H9 (cell line): Measurements from ENCODE around the gene CRCP. TPM values are rescaled to one million over a fixed set of nuclear protein-coding genes. Genes with fewer than 3 reads are reported as not detected.

Source experiments
- DNase-seq: peaks from one replicate; pipeline ENCODE4 v3.0.0-alpha.2; 2017
- H2AFZ ChIP-seq: one replicate; pipeline ENCODE4 v1.6.1; 2013; ENCODE audit warnings: mild to moderate bottlenecking, low read length, control low read depth, moderate library complexity
- H2AK5ac ChIP-seq: 2 replicates; pipeline ENCODE4 v1.6.1; 2013; ENCODE audit warnings: low read length, control low read depth, mixed read lengths; ENCODE audit not compliant: insufficient read length
- H2BK120ac ChIP-seq: one replicate; pipeline ENCODE4 v1.6.1; 2013; ENCODE audit warnings: low read depth, mild to moderate bottlenecking, low read length, control low read depth, inconsistent platforms; ENCODE audit not compliant: poor library complexity, severe bottlenecking
- H2BK12ac ChIP-seq: 2 replicates; pipeline ENCODE4 v1.6.1; 2013; ENCODE audit warnings: low read length, control low read depth, mixed read lengths, low read depth; ENCODE audit not compliant: insufficient read length
- H2BK15ac ChIP-seq: 2 replicates; pipeline ENCODE4 v1.6.1; 2013; ENCODE audit warnings: low read depth, low read length, control low read depth
- H2BK20ac ChIP-seq: one replicate; pipeline ENCODE4 v1.6.1; 2013; ENCODE audit warnings: low read depth, mild to moderate bottlenecking, low read length, control low read depth, inconsistent platforms; ENCODE audit not compliant: poor library complexity, severe bottlenecking
- H2BK5ac ChIP-seq: 2 replicates; pipeline ENCODE4 v1.6.1; 2013; ENCODE audit warnings: low read length, control low read depth, mixed read lengths; ENCODE audit not compliant: insufficient read length
- H3K14ac ChIP-seq: 2 replicates; pipeline ENCODE4 v1.6.1; 2013; ENCODE audit warnings: low read length, control low read depth; ENCODE audit not compliant: insufficient read depth
- H3K18ac ChIP-seq: 2 replicates; pipeline ENCODE4 v1.6.1; 2013; ENCODE audit warnings: low read depth, mild to moderate bottlenecking, mixed read lengths, low read length, control low read depth; ENCODE audit not compliant: insufficient read length
- H3K23ac ChIP-seq: 2 replicates; pipeline ENCODE4 v1.6.1; 2013; ENCODE audit warnings: low read length, control low read depth, mixed read lengths, low read depth; ENCODE audit not compliant: insufficient read length
- H3K23me2 ChIP-seq: 2 replicates; pipeline ENCODE4 v1.6.1; 2013; ENCODE audit warnings: low read depth, mild to moderate bottlenecking, mixed read lengths, low read length, control low read depth; ENCODE audit not compliant: insufficient read length, poor library complexity, severe bottlenecking
- H3K27ac ChIP-seq: 2 replicates; pipeline ENCODE4 v1.5.1; 2013; ENCODE audit warnings: low read length, control low read depth, mixed read lengths, low read depth; ENCODE audit not compliant: insufficient read length
- H3K27me3 ChIP-seq: 2 replicates; pipeline ENCODE4 v1.6.1; 2013; ENCODE audit warnings: low read length, control low read depth, inconsistent platforms; ENCODE audit not compliant: insufficient read depth
- H3K4ac ChIP-seq: 2 replicates; pipeline ENCODE4 v1.6.1; 2013; ENCODE audit warnings: low read depth, mild to moderate bottlenecking, control low read depth, inconsistent platforms, low read length, moderate library complexity
- H3K4me1 ChIP-seq: 2 replicates; pipeline ENCODE4 v1.6.1; 2013; ENCODE audit warnings: low read length, control low read depth, inconsistent platforms; ENCODE audit not compliant: insufficient read depth
- H3K4me2 ChIP-seq: 2 replicates; pipeline ENCODE4 v1.6.1; 2013; ENCODE audit warnings: low read length, control low read depth, mixed read lengths; ENCODE audit not compliant: insufficient read length, insufficient read depth
- H3K56ac ChIP-seq: 2 replicates; pipeline ENCODE4 v1.6.1; 2013; ENCODE audit warnings: low read depth, mild to moderate bottlenecking, mixed read lengths, low read length, control low read depth; ENCODE audit not compliant: insufficient read length
- H3K79me1 ChIP-seq: 2 replicates; pipeline ENCODE4 v1.6.1; 2013; ENCODE audit warnings: low read depth, mild to moderate bottlenecking, moderate library complexity, low read length, control low read depth, inconsistent platforms; ENCODE audit not compliant: insufficient read depth, poor library complexity, severe bottlenecking
- H3K79me2 ChIP-seq: 2 replicates; pipeline ENCODE4 v1.6.1; 2013; ENCODE audit warnings: low read length, control low read depth, inconsistent platforms; ENCODE audit not compliant: insufficient read depth
- H3K9ac ChIP-seq: 2 replicates; pipeline ENCODE4 v1.6.1; 2013; ENCODE audit warnings: low read length, control low read depth, mixed read lengths; ENCODE audit not compliant: insufficient read length; ENCODE audit errors: extremely low read depth
- H3K9me3 ChIP-seq: one replicate; pipeline ENCODE4 v1.6.1; 2013; ENCODE audit warnings: low read depth, low read length, inconsistent platforms; ENCODE audit not compliant: control insufficient read depth
- H3T11ph ChIP-seq: one replicate; pipeline ENCODE4 v1.6.1; 2013; ENCODE audit warnings: mild to moderate bottlenecking, low read length, control low read depth, inconsistent platforms
- H4K20me1 ChIP-seq: one replicate; pipeline ENCODE4 v1.6.1; 2013; ENCODE audit not compliant: control insufficient read depth, insufficient read length, insufficient read depth
- H4K5ac ChIP-seq: 2 replicates; pipeline ENCODE4 v1.6.1; 2013; ENCODE audit warnings: low read depth, mild to moderate bottlenecking, mixed read lengths, low read length, control low read depth; ENCODE audit not compliant: insufficient read length
- H4K8ac ChIP-seq: replicated peaks from 2 replicates; pipeline ENCODE4 v1.6.1; 2013; ENCODE audit warnings: low read length, control low read depth, mixed read lengths, low read depth; ENCODE audit not compliant: insufficient read length
- H4K91ac ChIP-seq: 2 replicates; pipeline ENCODE4 v1.6.1; 2013; ENCODE audit warnings: low read depth, mild to moderate bottlenecking, moderate library complexity, mixed read lengths, low read length, control low read depth; ENCODE audit not compliant: insufficient read length
- H3K27ac Mint-ChIP-seq, 3 experiments: 2 replicates in 2 of 3; 3 replicates in 1 of 3; pipeline ENCODE4 v1.8.0; 2020 to 2021; ENCODE audit warnings: mixed read lengths in 3 of 3, mild to moderate bottlenecking in 1 of 3, moderate library complexity in 1 of 3
- H3K27me3 Mint-ChIP-seq: 2 replicates; pipeline ENCODE4 v1.8.0; 2021; ENCODE audit warnings: low read depth, mild to moderate bottlenecking, moderate library complexity, mixed read lengths
- H3K36me3 Mint-ChIP-seq, 3 experiments: 2 replicates in 2 of 3; 3 replicates in 1 of 3; pipeline ENCODE4 v1.8.0; 2020 to 2021; ENCODE audit warnings: low read depth in 3 of 3, mixed read lengths in 3 of 3; ENCODE audit not compliant: insufficient read depth in 1 of 3
- H3K4me1 Mint-ChIP-seq, 2 experiments: 2 replicates each; pipeline ENCODE4 v1.8.0; 2020; ENCODE audit warnings: mixed read lengths in 2 of 2
- H3K4me3 Mint-ChIP-seq, 2 experiments: 2 replicates in 1 of 2; 3 replicates in 1 of 2; pipeline ENCODE4 v1.8.0; 2020 to 2021; ENCODE audit warnings: mild to moderate bottlenecking in 2 of 2, mixed read lengths in 2 of 2, moderate library complexity in 1 of 2
- H3K9me3 Mint-ChIP-seq, 2 experiments: 2 replicates in 1 of 2; 3 replicates in 1 of 2; pipeline ENCODE4 v1.8.0; 2020; ENCODE audit warnings: mild to moderate bottlenecking in 2 of 2, mixed read lengths in 2 of 2, moderate library complexity in 1 of 2
- CTCF ChIP-seq: fragments of 200-600 bp; sonication (generic); conservative IDR thresholded peaks from 3 replicates; pipeline ENCODE4 v1.8.0; 2021; ENCODE audit warnings: antibody characterized with exemption, mild to moderate bottlenecking
- WGBS: extraction: QIAGEN DNeasy Blood & Tissue Kit; methylation state at CpG from one replicate; pipeline ENCODE4 v1.1.7; 2013; ENCODE audit warnings: missing lambda C conversion rate, low lambda C conversion rate, mixed read lengths; ENCODE audit not compliant: insufficient read length; ENCODE audit errors: extremely low coverage; 5-methylcytosine and 5-hydroxymethylcytosine counted together
- total RNA-seq: library from RNA; stranded (reverse); gene quantifications from 2 replicates; pipeline ENCODE4 v1.2.1, GENCODE V29; 2021

The CRCP gene
- total RNA-seq, 1 experiment from 2014 or later = 39.0 TPM

GRCh38 chr7:66198956-66199355 is 84.3 kb downstream of the CRCP start:
- no peak for DNase-seq

More at GRCh38 chr7:66198956-66199355, 84.3 kb downstream of the CRCP start:
- no peak overlapping the region for H3K9ac ChIP-seq
- Mint-ChIP-seq H3K36me3 (no peaks in the 10 kb centered on the region), H3K27ac (no peak overlapping the region), H3K9me3 (no peaks in the 10 kb centered on the region; a peak in 2 of 5 replicates), H3K27me3 (peaks cover 14% of the 10 kb centered on the region), H3K4me1 (peaks cover 8 to 12% of the 10 kb centered on the region in 2 experiments; a peak in 3 of 4 replicates), H3K4me3 (no peak overlapping the region)
- no CpG with 5 or more reads among the region's 4 CpGs for WGBS
- no peak overlapping the region for H2AFZ ChIP-seq
- H3T11ph ChIP-seq = no peak overlapping the region
- H3K14ac ChIP-seq = no peak overlapping the region
- H3K4me1 ChIP-seq = peaks cover 5% of the 10 kb centered on the region; the same call in 1 of the 2 replicates
- no peak for TF ChIP-seq CTCF
- H4K91ac ChIP-seq = no peak overlapping the region
- no peak overlapping the region for H3K4me2 ChIP-seq
- no peak overlapping the region for H2BK120ac ChIP-seq
- no peaks in the 10 kb centered on the region for H3K79me2 ChIP-seq
- H2BK5ac ChIP-seq = no peak overlapping the region
- no peak overlapping the region for H3K27ac ChIP-seq
- H3K23me2 ChIP-seq = no peaks in the 10 kb centered on the region
- no peak overlapping the region for H4K8ac ChIP-seq
- no peaks in the 10 kb centered on the region for H4K20me1 ChIP-seq
- H3K18ac ChIP-seq = no peak overlapping the region
- no peaks in the 10 kb centered on the region for H3K9me3 ChIP-seq
- H3K56ac ChIP-seq = no peak overlapping the region
- H2BK12ac ChIP-seq = no peak overlapping the region
- no peak overlapping the region for H2AK5ac ChIP-seq
- no peak overlapping the region for H4K5ac ChIP-seq
- H2BK20ac ChIP-seq = no peak overlapping the region
- H3K79me1 ChIP-seq = no peaks in the 10 kb centered on the region
- no peaks in the 10 kb centered on the region for H3K27me3 ChIP-seq
- no peak overlapping the region for H3K4ac ChIP-seq
- no peak overlapping the region for H3K23ac ChIP-seq
- no peak overlapping the region for H2BK15ac ChIP-seq
